ENCODE data around the gene AKAP9.

AKAP9 gene

DNA sequence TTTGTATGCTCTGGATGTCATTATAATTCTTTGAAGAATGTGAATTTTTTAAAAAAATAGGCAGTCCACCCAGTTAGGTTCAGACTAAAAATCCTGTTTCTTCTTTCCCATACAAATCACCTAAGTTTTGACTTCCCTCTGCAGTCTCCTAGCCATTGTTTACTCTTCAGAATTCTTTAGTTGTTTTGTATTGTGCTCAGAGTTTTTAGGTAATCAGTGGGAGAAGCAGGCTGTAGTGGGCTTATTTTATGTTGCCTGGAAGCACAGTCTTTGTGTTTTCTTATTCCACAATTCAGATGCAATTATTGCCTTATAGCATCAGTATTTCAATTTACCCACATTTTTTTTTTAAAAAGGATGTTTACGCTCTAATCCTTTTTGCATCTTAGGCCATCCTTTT, 94.9 kb downstream of the AKAP9 start:
- Histone ChIP-seq H3K27me3 (ENCODE audit: control insufficient read depth, insufficient read depth, low read length) (no peaks in the 10 kb centered on the region), H3K27ac (ENCODE audit: low read length) (no peak overlapping the region), H3K36me3 (ENCODE audit: control insufficient read depth, insufficient read depth, low read length) (no peaks in the 10 kb centered on the region), H3K9me3 (ENCODE audit: control insufficient read depth, insufficient read depth, low read length) (no peaks in the 10 kb centered on the region), H3K4me1 (ENCODE audit: control insufficient read depth, insufficient read depth, low read length) (no peaks in the 10 kb centered on the region), H3K4me3 (ENCODE audit: low read length) (no peak overlapping the region)
- no CpG with 5 or more reads among the region's 1 CpG for WGBS (ENCODE audit: insufficient coverage, insufficient read length)
- DNase-seq (ENCODE audit: low read depth, low spot score), result no peak

DNA sequence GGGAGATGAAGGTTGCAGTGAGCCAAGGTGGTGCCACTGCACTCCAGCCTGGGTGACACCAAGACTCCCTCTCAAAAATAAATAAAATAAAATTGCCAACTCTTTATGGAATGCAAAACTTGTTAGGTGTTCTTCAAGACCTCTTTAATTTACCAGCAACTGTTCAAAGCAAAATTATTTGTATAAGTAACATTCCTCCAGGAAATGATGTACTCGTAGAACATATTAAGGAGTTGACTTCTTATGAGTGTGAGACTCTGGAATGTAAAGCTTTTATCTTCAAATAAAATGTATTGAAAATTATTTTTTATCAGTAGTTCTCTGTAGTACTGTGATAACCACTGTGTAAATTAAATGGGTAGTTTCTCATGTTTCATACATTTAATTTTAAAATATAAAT, 99.2 kb downstream of the AKAP9 start:
- Histone ChIP-seq H3K9me3 (ENCODE audit: control insufficient read depth, insufficient read depth, low read length) (no peaks in the 10 kb centered on the region), H3K27me3 (ENCODE audit: control insufficient read depth, insufficient read depth, low read length) (no peaks in the 10 kb centered on the region), H3K4me1 (ENCODE audit: control insufficient read depth, insufficient read depth, low read length) (no peaks in the 10 kb centered on the region), H3K4me3 (ENCODE audit: low read length) (no peak overlapping the region), H3K27ac (ENCODE audit: low read length) (no peak overlapping the region), H3K36me3 (ENCODE audit: control insufficient read depth, insufficient read depth, low read length) (no peaks in the 10 kb centered on the region)
- no CpG with 5 or more reads among the region's 1 CpG for WGBS (ENCODE audit: insufficient coverage, insufficient read length)
- DNase-seq (ENCODE audit: low read depth, low spot score), result no peak

DNA sequence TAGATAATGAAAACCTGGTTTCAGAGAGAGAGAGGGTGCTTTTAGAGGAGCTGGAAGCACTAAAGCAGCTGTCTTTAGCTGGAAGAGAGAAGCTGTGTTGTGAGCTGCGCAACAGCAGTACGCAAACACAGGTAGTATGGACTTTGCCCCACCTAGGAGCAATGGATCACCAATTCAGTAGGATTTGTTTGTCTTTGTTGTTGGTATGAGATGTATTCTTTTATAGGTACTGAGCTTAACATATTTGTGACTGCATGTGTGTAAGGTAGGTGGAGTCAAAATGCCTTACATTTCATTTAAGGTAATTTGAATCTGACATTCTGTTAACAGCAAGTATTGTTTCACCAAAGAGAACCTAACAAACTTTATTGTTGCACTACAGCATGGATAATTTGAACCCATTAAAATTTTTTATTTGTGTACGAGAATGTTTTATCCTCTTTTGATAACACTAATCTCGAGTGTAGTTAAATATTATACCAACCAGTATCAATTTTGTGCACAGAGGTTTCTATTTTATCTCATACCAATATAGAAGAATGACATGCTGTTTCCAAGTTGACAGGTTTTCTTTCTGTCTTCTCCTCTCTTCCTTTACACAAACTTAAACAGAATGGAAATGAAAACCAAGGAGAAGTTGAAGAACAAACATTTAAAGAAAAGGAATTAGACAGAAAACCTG, 101.5 kb downstream of the AKAP9 start:
- no peak for DNase-seq (ENCODE audit: low read depth, low spot score)
- H3K27ac ChIP-seq (ENCODE audit: low read length), result no peak overlapping the region
- no peaks in the 10 kb centered on the region for H3K4me1 ChIP-seq (ENCODE audit: control insufficient read depth, insufficient read depth, low read length)
- H3K36me3 ChIP-seq (ENCODE audit: control insufficient read depth, insufficient read depth, low read length), result no peaks in the 10 kb centered on the region; the same call in 1 of the 2 replicates
- no peaks in the 10 kb centered on the region for H3K9me3 ChIP-seq (ENCODE audit: control insufficient read depth, insufficient read depth, low read length)
- H3K27me3 ChIP-seq (ENCODE audit: control insufficient read depth, insufficient read depth, low read length), result no peaks in the 10 kb centered on the region
- no peak overlapping the region for H3K4me3 ChIP-seq (ENCODE audit: low read length)
- no CpG with 5 or more reads among the region's 4 CpGs for WGBS (ENCODE audit: insufficient coverage, insufficient read length)

DNA sequence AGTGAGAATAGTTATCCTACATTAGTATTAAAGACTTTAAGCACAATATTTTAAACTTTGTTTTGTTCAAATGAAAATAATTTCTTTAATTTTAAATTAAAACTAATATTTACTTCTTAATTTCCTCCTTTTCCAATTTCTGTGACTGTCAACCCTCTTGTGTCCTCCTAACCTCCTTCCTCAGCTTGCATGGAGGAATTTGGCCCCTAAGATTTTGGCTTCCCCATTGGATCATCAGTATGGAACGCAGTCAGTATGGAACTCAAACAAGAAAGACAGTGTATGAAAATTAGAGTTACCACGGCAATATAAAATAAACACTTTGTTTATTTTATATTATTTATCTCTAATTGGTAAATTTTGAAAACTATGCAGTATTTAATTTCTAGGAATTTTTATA, 102.4 kb downstream of the AKAP9 start:
- H3K27me3 ChIP-seq (ENCODE audit: control insufficient read depth, insufficient read depth, low read length), result no peaks in the 10 kb centered on the region
- no peaks in the 10 kb centered on the region for H3K4me1 ChIP-seq (ENCODE audit: control insufficient read depth, insufficient read depth, low read length)
- DNase-seq (ENCODE audit: low read depth, low spot score), result no peak
- no peak overlapping the region for H3K27ac ChIP-seq (ENCODE audit: low read length)
- no peak overlapping the region for H3K4me3 ChIP-seq (ENCODE audit: low read length)
- no peaks in the 10 kb centered on the region; the same call in 1 of the 2 replicates for H3K36me3 ChIP-seq (ENCODE audit: control insufficient read depth, insufficient read depth, low read length)
- no peaks in the 10 kb centered on the region for H3K9me3 ChIP-seq (ENCODE audit: control insufficient read depth, insufficient read depth, low read length)
- WGBS (ENCODE audit: insufficient coverage, insufficient read length), result no CpG with 5 or more reads among the region's 2 CpGs

DNA sequence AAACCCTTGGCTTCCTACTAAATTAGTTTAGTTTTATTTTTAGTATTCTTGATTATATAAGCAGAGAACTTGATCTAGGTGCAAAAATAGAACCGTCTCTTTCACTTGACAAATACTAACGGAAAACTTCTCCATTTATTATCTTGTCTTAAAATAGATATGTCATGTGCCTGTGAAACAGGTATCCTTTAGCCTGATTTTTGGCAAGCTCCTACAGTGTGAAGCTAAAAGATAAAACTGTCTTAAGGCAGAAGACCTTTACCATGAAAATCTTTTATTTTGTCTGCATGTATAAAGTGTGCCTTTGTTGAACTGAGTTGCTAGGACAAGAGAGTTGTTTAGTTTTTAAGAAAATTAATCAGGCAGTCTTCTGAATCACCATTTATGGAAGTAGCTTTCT, 103.0 kb downstream of the AKAP9 start:
- H3K27ac ChIP-seq (ENCODE audit: low read length), result no peak overlapping the region

DNA sequence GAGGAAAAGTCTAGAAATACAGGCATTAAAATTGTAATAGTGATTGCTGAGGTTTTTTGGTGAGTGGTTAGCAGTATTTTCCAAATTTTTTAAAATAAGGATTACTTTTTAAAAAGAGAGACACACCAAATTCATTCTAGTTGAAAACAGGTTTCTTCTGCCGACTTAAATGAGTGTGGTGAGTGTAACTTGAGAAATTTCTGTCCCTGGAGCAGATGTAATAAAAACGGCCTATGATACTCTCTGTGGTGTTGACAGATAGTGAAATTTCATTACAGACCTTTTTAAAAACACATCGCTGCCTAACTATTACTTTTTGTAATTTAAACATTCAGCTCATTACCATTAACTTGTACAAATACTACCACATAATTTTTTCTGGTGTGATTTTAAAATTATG, 103.5 kb downstream of the AKAP9 start:
- Histone ChIP-seq H3K9me3 (ENCODE audit: control insufficient read depth, insufficient read depth, low read length) (no peaks in the 10 kb centered on the region), H3K4me3 (ENCODE audit: low read length) (no peak overlapping the region), H3K36me3 (ENCODE audit: control insufficient read depth, insufficient read depth, low read length) (no peaks in the 10 kb centered on the region; the same call in 1 of the 2 replicates), H3K27ac (ENCODE audit: low read length) (no peak overlapping the region), H3K27me3 (ENCODE audit: control insufficient read depth, insufficient read depth, low read length) (no peaks in the 10 kb centered on the region), H3K4me1 (ENCODE audit: control insufficient read depth, insufficient read depth, low read length) (no peaks in the 10 kb centered on the region)
- no peak for DNase-seq (ENCODE audit: low read depth, low spot score)
- no CpG with 5 or more reads among the region's 3 CpGs for WGBS (ENCODE audit: insufficient coverage, insufficient read length)

More for the DNA sequence above, 103.0 kb downstream of the AKAP9 start:
- H3K4me3 ChIP-seq (ENCODE audit: low read length), result no peak overlapping the region
- H3K9me3 ChIP-seq (ENCODE audit: control insufficient read depth, insufficient read depth, low read length), result no peaks in the 10 kb centered on the region
- H3K27me3 ChIP-seq (ENCODE audit: control insufficient read depth, insufficient read depth, low read length), result no peaks in the 10 kb centered on the region
- no CpG with 5 or more reads among the region's 2 CpGs for WGBS (ENCODE audit: insufficient coverage, insufficient read length)
- no peaks in the 10 kb centered on the region for H3K4me1 ChIP-seq (ENCODE audit: control insufficient read depth, insufficient read depth, low read length)
- no peaks in the 10 kb centered on the region; the same call in 1 of the 2 replicates for H3K36me3 ChIP-seq (ENCODE audit: control insufficient read depth, insufficient read depth, low read length)
- DNase-seq (ENCODE audit: low read depth, low spot score), result no peak

DNA sequence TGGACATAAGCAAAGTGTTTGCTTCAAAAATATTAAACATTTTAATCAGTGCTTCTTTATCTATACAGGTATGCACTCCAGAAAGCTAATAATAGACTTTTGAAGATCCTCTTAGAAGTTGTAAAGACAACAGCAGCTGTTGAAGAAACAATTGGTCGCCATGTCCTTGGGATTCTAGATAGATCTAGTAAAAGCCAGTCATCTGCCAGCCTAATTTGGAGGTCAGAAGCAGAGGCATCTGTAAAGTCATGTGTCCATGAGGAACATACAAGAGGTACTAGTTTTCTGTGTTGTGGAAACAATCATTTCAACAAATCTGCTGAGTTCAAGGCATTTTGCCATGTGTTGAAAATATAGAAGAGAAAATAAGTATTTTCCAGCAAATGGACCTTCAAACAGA, 104.3 kb downstream of the AKAP9 start:
- no peaks in the 10 kb centered on the region for H3K27me3 ChIP-seq (ENCODE audit: control insufficient read depth, insufficient read depth, low read length)
- no peak for DNase-seq (ENCODE audit: low read depth, low spot score)
- WGBS (ENCODE audit: insufficient coverage, insufficient read length), result no CpG with 5 or more reads among the region's 1 CpG
- H3K36me3 ChIP-seq (ENCODE audit: control insufficient read depth, insufficient read depth, low read length), result no peaks in the 10 kb centered on the region; the same call in 1 of the 2 replicates
- no peaks in the 10 kb centered on the region for H3K9me3 ChIP-seq (ENCODE audit: control insufficient read depth, insufficient read depth, low read length)
- no peak overlapping the region for H3K27ac ChIP-seq (ENCODE audit: low read length)
- no peak overlapping the region for H3K4me3 ChIP-seq (ENCODE audit: low read length)
- H3K4me1 ChIP-seq (ENCODE audit: control insufficient read depth, insufficient read depth, low read length), result no peaks in the 10 kb centered on the region

DNA sequence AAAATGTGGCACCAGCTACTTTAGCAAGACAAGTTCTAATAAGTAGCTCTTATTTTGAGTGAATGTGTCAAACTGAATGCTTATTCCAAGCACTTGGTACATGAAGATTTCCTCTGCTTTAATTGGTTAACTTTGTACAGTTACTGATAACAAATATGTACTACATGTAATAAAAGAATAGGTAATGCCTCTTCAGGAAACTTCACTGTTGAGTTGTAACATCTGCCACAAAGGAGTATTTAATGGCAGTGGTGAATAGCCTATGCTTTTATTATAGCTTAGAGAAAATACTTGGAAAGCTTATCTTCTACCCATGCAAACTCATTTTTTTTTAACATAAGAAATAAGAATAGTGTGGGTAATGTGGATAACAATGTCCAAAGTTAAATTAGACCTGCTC, 111.0 kb downstream of the AKAP9 start:
- DNase-seq (ENCODE audit: low read depth, low spot score), result no peak
- H3K27me3 ChIP-seq (ENCODE audit: control insufficient read depth, insufficient read depth, low read length), result no peaks in the 10 kb centered on the region
- no peaks in the 10 kb centered on the region for H3K4me1 ChIP-seq (ENCODE audit: control insufficient read depth, insufficient read depth, low read length)
- no peaks in the 10 kb centered on the region for H3K9me3 ChIP-seq (ENCODE audit: control insufficient read depth, insufficient read depth, low read length)
- H3K4me3 ChIP-seq (ENCODE audit: low read length), result no peak overlapping the region
- H3K27ac ChIP-seq (ENCODE audit: low read length), result no peak overlapping the region
- no peaks in the 10 kb centered on the region; the same call in 1 of the 2 replicates for H3K36me3 ChIP-seq (ENCODE audit: control insufficient read depth, insufficient read depth, low read length)

DNA sequence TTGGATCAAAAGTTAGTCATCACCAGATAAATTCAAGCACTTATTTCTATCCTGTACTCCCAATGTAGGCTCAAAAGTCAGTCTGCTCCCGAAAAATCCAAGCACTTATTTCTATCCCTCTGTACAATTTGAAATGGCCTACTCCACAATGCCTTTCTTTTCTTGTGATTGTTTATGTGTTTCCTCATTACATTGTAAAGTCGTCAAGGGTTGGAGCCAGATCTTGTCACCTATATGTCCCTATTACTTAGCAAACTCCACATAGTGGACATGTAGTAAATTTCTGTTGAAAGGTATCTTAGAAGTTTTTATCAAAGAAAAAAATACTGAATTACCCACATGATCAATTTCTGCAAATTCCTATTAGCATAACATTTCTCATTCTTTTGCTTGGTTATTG, 111.5 kb downstream of the AKAP9 start:
- H3K4me3 ChIP-seq (ENCODE audit: low read length), result no peak overlapping the region

DNA sequence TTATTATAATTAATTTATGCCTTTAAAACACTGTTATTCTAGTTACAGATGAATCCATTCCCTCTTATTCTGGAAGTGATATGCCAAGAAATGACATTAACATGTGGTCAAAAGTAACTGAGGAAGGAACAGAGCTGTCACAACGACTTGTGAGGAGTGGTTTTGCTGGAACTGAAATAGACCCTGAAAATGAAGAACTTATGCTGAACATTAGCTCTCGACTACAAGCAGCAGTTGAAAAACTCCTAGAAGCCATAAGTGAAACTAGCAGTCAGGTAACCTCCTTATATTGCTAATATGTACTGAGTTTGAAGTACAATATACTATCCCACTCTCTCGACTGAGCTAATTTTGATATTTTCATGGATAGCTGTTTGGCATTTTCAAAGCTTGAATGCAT, 112.0 kb downstream of the AKAP9 start:
- no CpG with 5 or more reads among the region's 3 CpGs for WGBS (ENCODE audit: insufficient coverage, insufficient read length)
- H3K4me1 ChIP-seq (ENCODE audit: control insufficient read depth, insufficient read depth, low read length), result no peaks in the 10 kb centered on the region
- no peaks in the 10 kb centered on the region for H3K36me3 ChIP-seq (ENCODE audit: control insufficient read depth, insufficient read depth, low read length)
- no peaks in the 10 kb centered on the region for H3K9me3 ChIP-seq (ENCODE audit: control insufficient read depth, insufficient read depth, low read length)
- H3K4me3 ChIP-seq (ENCODE audit: low read length), result no peak overlapping the region
- H3K27me3 ChIP-seq (ENCODE audit: control insufficient read depth, insufficient read depth, low read length), result no peaks in the 10 kb centered on the region
- DNase-seq (ENCODE audit: low read depth, low spot score), result no peak
- H3K27ac ChIP-seq (ENCODE audit: low read length), result no peak overlapping the region

More for the DNA sequence above, 111.5 kb downstream of the AKAP9 start:
- no CpG with 5 or more reads among the region's 2 CpGs for WGBS (ENCODE audit: insufficient coverage, insufficient read length)
- no peaks in the 10 kb centered on the region for H3K36me3 ChIP-seq (ENCODE audit: control insufficient read depth, insufficient read depth, low read length)
- no peak overlapping the region for H3K27ac ChIP-seq (ENCODE audit: low read length)
- no peaks in the 10 kb centered on the region for H3K4me1 ChIP-seq (ENCODE audit: control insufficient read depth, insufficient read depth, low read length)
- H3K9me3 ChIP-seq (ENCODE audit: control insufficient read depth, insufficient read depth, low read length), result no peaks in the 10 kb centered on the region
- H3K27me3 ChIP-seq (ENCODE audit: control insufficient read depth, insufficient read depth, low read length), result no peaks in the 10 kb centered on the region
- DNase-seq (ENCODE audit: low read depth, low spot score), result no peak

DNA sequence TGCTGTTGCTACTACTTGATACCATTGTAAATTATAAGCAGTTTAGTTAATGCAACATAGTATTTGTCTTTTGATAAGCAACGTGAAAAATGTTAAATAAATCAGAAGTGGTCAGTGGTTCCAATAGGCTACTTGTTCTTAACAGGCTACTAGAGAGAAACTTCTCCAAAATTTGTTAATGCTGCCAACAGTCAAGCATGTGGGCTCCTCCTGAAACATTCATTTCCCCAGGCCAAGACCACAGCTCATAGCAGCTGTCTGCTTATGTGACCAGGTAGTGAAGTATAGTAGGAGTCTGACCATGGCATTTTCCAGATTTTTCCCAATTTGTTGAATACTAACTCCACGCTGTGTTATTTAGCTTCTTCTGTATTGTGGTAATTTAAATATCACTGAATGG, 112.7 kb downstream of the AKAP9 start:
- H3K36me3 ChIP-seq (ENCODE audit: control insufficient read depth, insufficient read depth, low read length), result no peaks in the 10 kb centered on the region
- no peak for DNase-seq (ENCODE audit: low read depth, low spot score)
- H3K9me3 ChIP-seq (ENCODE audit: control insufficient read depth, insufficient read depth, low read length), result no peaks in the 10 kb centered on the region
- no peak overlapping the region for H3K27ac ChIP-seq (ENCODE audit: low read length)
- no peaks in the 10 kb centered on the region for H3K27me3 ChIP-seq (ENCODE audit: control insufficient read depth, insufficient read depth, low read length)
- no peak overlapping the region for H3K4me3 ChIP-seq (ENCODE audit: low read length)
- WGBS (ENCODE audit: insufficient coverage, insufficient read length), result no CpG with 5 or more reads among the region's 2 CpGs
- H3K4me1 ChIP-seq (ENCODE audit: control insufficient read depth, insufficient read depth, low read length), result no peaks in the 10 kb centered on the region

All from iPS DF 6.9 (cell line).